ENCODE measurements around the gene SCCPDH.
A peak's percentile ranks its signal among the peaks of the same experiment; 100 is the strongest.

The SCCPDH gene

DNA sequence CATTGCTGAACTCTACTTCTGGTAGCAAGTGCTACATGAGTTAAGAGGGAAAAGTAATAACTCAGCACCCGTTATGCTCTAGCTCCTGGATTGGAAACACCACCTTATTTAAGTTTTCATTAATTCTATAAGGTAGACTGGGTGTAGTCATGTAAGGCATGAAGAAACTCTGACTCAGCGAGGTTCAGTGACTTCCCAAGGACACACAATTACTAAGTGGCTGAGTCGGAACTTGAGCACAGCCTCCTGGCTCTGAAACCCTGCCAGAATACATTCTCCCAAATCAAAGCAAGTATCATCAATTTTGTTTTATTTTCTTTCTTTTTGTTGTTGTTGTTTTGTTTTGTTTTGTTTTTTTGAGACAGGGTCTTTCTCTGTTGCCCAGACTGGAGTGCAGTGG is 29.1 kb upstream of the SCCPDH start:
- TF ChIP-seq, protein P1, sequence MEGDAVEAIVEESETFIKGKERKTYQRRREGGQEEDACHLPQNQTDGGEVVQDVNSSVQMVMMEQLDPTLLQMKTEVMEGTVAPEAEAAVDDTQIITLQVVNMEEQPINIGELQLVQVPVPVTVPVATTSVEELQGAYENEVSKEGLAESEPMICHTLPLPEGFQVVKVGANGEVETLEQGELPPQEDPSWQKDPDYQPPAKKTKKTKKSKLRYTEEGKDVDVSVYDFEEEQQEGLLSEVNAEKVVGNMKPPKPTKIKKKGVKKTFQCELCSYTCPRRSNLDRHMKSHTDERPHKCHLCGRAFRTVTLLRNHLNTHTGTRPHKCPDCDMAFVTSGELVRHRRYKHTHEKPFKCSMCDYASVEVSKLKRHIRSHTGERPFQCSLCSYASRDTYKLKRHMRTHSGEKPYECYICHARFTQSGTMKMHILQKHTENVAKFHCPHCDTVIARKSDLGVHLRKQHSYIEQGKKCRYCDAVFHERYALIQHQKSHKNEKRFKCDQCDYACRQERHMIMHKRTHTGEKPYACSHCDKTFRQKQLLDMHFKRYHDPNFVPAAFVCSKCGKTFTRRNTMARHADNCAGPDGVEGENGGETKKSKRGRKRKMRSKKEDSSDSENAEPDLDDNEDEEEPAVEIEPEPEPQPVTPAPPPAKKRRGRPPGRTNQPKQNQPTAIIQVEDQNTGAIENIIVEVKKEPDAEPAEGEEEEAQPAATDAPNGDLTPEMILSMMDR (IDR thresholded peaks at IDR 0.05; ENCODE audit: low read depth, low read length) = no peak
- DNase-seq (ENCODE audit: extremely low read depth, low read depth) = no peak

DNA sequence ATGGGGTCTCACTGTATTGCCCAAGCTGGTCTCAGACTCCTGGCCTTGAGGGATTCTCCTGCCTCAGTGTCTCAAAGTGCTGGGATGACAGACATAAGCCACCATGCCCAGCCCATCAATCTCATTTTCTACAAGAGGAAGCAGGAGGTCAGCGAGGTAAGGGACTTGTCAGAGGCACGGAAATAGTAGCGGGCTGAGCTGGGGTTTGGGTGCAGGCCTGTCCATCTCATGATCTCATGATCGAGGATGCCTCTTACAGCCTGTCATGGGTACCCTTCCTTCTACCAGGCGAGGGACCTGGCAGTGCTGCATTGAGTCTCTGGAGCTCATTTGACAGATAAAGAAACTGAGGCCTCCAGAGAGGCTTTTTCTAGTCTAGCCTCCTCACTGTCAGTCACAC is 28.5 kb upstream of the SCCPDH start:
- DNase-seq (ENCODE audit: extremely low read depth, low read depth) = no peak
- TF ChIP-seq, protein P1 (IDR thresholded peaks at IDR 0.05; ENCODE audit: low read depth, low read length) = no peak

DNA sequence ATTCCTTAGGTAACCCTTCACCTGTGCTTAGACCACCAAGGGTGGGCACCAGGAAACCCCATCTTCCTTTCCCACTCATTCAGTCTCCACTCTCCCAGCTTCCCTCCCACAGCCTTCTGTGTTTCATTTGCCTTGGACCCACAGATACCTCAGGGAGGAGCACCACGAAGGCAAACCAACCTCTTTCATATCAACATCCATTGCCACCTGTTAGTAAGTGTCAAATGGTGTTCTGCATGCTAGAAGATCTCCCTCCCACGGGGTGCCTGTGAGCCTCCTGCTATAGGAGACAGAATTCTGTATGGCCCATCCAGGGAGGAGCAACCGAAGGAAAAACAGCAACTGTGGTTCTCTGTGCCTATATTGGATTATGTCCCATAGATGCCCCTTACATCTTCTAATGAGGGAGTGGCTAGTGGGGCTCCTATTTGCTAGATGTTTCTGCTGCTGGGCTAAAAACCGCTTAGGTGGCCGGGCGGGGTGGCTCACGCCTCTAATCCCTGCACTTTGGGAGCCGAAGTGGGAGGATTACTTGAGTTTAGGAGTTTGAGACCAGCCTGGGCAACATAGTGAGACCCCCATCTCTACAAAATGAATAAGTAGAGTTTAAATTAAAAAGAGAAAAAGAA is 25.6 kb upstream of the SCCPDH start:
- TF ChIP-seq, protein P1 (IDR thresholded peaks at IDR 0.05; ENCODE audit: low read depth, low read length) = no peak
- no peak for DNase-seq (ENCODE audit: extremely low read depth, low read depth)

DNA sequence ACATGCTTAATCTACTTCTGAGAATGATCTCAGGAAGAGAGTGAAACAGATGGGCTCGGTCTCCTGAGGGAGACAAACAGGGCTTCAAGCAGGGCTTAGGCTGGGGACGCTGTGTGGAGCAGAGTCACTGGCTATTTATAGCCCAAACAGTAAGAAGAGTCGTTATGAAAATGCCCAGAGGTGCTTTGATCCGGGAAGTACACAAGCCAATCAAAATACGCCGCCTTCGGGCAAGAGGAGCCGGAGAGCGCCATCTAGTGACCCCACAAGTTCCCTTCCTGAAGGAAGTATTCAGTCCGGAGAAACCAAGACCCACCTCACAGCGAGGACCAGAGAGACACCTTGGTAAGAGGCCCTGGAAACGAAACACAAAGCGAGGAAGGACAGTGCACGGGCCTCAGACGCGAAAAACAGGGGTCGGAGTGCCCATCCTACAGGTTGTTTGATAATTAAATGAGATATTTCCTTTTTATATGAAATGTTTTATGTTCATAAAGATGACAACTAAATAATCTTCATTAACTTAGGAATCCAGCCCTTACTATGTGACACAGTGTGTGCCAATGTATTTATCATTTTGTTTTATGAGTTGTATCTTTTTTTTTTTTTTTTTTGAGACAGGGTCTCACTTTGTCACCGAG is 25.0 kb upstream of the SCCPDH start:
- peak; percentile 87 for DNase-seq (ENCODE audit: extremely low read depth, low read depth)
- TF ChIP-seq, protein P1 (IDR thresholded peaks at IDR 0.05; ENCODE audit: low read depth, low read length) = peak; percentile 92

DNA sequence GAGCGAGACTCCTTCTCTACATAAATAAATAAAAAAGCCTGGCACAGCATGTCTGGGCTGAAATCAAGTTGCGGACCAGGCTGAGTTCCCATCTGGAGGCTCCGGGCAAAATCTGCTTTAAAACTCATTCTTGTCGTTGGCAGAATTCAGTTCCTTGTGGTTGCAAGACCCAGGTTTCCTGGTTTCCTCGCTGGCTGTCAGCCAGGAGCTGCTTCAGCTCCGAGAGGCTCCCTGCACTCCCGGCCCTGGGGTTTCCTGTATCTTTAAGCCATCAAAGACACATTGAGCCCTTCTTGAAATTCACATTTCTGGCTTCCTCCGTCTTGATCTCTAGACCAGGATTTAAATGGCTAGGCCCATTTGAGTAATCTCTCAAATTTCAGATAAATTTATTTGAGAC is 20.6 kb upstream of the SCCPDH start:
- no peak for DNase-seq (ENCODE audit: extremely low read depth, low read depth)
- TF ChIP-seq, protein P1 (IDR thresholded peaks at IDR 0.05; ENCODE audit: low read depth, low read length) = no peak

DNA sequence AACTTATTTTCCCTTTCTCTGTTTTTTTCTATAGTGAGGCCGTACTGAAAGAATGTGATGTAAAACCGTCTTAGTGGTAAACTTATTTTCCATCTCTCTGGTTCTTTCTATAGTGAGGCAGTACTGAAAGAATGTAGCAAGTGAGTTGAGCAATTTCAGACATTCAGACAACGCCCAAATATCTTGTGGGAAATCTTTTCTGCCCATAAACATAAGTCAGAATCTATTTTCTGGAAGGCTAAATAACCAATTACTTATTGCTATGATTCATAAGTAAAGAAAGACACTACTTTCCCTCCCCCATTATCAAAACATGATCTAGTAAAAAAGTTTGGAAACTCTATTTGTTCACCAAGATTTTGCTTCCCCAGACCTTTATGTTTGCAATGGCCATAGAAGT is 18.8 kb upstream of the SCCPDH start:
- TF ChIP-seq, protein P1 (IDR thresholded peaks at IDR 0.05; ENCODE audit: low read depth, low read length) = no peak
- DNase-seq (ENCODE audit: extremely low read depth, low read depth) = peak; percentile 82

DNA sequence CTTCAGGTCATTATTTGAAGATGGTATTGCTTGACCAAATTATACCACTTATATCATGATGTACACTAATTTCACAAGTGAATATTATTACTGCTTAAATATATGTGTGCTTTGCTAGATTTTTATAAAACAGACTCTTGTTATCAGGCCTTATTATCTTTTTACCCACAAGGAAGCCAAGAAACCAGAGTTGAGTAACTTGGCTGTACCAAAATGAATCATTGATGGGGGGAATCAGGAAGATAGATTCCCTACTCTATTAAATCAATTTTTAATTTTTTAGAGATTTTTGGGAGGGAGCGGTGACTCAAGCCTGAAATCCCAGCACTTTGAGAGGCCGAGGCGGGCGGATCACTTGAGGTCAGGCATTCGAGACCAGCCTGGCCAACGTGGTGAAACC is 16.0 kb upstream of the SCCPDH start:
- TF ChIP-seq, protein P1 (IDR thresholded peaks at IDR 0.05; ENCODE audit: low read depth, low read length) = no peak
- DNase-seq (ENCODE audit: extremely low read depth, low read depth) = no peak

All from AG09319 (cell line).